Activated CD8-positive, alpha-beta memory T cell treated with anti-CD3 and anti-CD28 coated beads for 48 hours (primary cell): ENCODE data around the gene C15orf62.

Experiments
- DNase-seq, 3 experiments: peaks; one replicate each; pipeline ENCODE4 v3.0.0-alpha.2; 2020; ENCODE audit warnings: low read depth in 2 of 3, low spot score in 2 of 3

The C15orf62 gene

GRCh38 chr15:40775740-40776536, 6.2 kb downstream of the C15orf62 start:
- DNase-seq = no peak

- no peak for DNase-seq
These were observed 6.9 kb downstream of the C15orf62 start for GRCh38 chr15:40776537-40777141.

- peak; percentile 32 to 47 (median 43) for DNase-seq
These were observed 12.9 kb downstream of the C15orf62 start for GRCh38 chr15:40782609-40783227.

- no peak for DNase-seq
These were observed 15.4 kb downstream of the C15orf62 start for GRCh38 chr15:40785164-40785563.

- DNase-seq = no peak
These were observed 16.0 kb downstream of the C15orf62 start for GRCh38 chr15:40785814-40786213.

- DNase-seq = peak in 2 of 3 experiments; percentile 29 to 33
These were observed 17.6 kb downstream of the C15orf62 start for GRCh38 chr15:40787344-40787841.

GRCh38 chr15:40787991-40788390, 18.2 kb downstream of the C15orf62 start:
- no peak for DNase-seq

GRCh38 chr15:40789119-40789518, 19.3 kb downstream of the C15orf62 start:
- no peak for DNase-seq

GRCh38 chr15:40789999-40790398, 20.2 kb downstream of the C15orf62 start:
- DNase-seq = no peak

GRCh38 chr15:40790718-40791117, 20.9 kb downstream of the C15orf62 start:
- no peak for DNase-seq

GRCh38 chr15:40792394-40792793, 22.6 kb downstream of the C15orf62 start:
- no peak for DNase-seq

- DNase-seq = no peak
These were observed 23.6 kb downstream of the C15orf62 start for GRCh38 chr15:40793216-40793989.

- no peak for DNase-seq
These were observed 26.3 kb downstream of the C15orf62 start for GRCh38 chr15:40796041-40796440.

GRCh38 chr15:40796512-40796911, 26.7 kb downstream of the C15orf62 start:
- DNase-seq = no peak

GRCh38 chr15:40799523-40799922, 29.7 kb downstream of the C15orf62 start:
- no peak for DNase-seq

GRCh38 chr15:40803076-40803475, 33.3 kb downstream of the C15orf62 start:
- no peak for DNase-seq

GRCh38 chr15:40803688-40804087, 33.9 kb downstream of the C15orf62 start:
- no peak for DNase-seq

- no peak for DNase-seq
These were observed 36.9 kb downstream of the C15orf62 start for GRCh38 chr15:40806672-40807027.

GRCh38 chr15:40807028-40807887, 37.5 kb downstream of the C15orf62 start, which contains the start of the genes DNAJC17 and ZFYVE19:
Gene DNAJC17 (minus strand): TSS chr15:40807473. CDS start chr15:40807446, 27 bp downstream.
Gene ZFYVE19 (plus strand): TSS chr15:40807089. CDS start chr15:40807590, 501 bp downstream.
- DNase-seq = peak; percentile 84 to 90 (median 89)

- DNase-seq = no peak
These were observed 38.2 kb downstream of the C15orf62 start for GRCh38 chr15:40807888-40808461.
